ENCODE results near the gene SLFNL1.

SLFNL1 gene

DNA sequence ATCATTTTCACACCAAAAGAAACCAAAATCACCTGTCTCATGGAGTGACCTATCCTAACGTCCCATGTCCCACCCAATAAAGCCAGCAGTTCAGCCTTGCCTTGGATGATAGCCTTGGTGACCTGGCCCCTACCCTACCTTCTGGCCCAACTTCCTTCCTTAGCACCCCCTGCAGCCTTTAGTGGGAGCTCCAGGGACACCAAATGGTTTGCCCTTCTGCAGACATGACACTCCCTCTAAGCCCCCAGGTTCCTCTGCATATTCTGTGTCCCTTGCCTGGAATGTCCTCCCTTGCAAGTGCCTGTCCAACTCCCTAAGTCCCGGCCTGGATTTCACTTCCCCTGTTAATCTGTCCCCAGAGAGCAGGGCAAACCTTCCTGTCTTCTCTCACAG lies 2.2 kb downstream of the SLFNL1 start:
- DNase-seq = no peak

- DNase-seq = no peak
Observed at GRCh38 chr1:41018018-41018410, 3.5 kb downstream of the SLFNL1 start.

DNA sequence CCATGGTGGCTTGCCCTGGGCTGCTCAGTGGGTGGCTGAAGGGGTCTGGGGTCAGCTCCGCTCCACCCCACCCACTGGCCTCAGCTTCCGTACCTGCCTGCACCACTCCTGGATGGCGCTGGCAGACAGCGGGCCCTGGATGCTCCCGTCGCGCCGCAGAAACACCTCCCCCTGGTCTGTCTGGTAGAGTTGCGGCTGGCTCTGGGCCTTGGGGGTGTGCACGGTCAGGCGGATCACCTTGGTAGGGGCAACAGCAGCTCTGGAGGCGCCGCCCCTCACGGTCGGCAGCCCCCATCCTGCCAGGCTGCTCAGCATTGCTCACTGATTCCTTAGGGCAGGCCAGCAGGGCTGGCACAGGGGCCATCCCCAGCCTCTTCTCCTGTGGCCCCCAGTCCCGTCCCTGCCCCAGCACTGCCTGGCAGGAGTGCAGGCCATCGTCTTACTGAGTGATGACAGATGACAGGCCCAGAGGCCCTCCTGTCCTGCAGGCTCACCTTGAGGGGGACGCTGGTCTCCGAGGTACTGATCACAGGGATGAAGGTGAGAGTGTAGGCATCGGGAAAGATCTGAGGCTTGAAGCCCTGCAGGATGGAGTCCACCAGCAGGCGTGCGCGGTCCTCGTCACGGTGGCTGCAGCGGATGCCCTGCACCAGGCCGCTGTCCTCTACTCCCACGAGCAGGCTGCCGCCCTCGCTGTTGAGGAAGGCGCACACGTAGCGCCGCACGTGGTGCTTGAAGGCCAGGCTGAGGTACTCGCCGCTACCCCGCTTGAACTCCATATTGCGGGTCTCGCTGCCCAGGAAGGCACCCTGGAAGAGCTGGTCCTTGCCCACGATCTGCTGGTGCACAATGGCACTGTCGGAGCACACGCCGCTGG lies 4.1 kb downstream of the SLFNL1 start:
- no peak for DNase-seq

DNA sequence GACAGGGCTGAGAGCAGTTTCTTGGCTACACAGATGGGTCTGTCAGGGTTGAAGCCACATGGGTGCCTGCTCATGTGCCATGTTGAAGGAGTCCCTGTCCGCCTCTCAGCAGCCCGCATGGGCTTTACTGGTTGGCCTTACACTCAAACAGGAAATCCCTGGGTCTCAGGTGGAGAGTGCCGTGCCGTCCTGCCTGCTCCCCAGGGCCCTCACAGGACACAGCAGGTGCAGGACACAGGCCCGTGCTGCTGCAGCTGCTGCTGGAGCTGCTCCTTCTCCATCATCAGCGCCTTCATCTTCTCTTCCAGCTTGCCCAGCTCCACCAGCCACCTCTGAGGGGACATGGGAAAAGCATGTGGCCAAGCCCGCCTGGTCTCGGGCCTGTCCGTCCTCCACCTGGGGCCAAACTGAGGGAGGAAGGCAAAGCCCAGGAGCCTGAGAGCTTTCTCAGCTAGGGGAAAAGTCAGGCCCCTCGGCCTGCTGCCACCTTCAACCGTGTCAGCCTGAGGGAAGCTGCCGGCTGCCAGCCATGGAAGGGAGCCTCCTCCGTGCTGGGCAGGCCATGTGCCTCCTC lies 5.5 kb downstream of the SLFNL1 start:
- no peak for DNase-seq

- no peak for DNase-seq
Observed at GRCh38 chr1:41015281-41015896, 6.1 kb downstream of the SLFNL1 start.

DNA sequence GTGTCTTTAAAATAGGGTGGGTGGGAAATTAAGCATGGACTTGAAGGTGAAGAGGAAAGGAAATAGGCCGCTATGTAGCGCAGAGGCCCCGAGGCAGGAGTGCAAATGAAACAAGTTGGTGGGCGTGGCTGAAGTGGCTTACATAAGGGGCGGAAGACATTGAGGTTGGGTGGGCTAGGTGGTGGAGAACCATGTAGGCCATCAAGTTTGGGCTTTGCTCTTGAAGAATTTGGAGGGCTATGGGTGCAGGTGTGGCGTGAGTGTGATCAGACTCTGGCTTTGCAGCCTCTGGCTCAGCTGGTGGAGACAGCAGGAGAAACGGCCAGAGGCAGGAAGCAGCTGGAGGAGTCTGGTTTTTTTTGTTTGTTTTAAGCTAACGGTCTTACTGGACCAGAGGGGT lies 6.7 kb downstream of the SLFNL1 start:
- DNase-seq = no peak

GRCh38 chr1:41013796-41014195 lies 7.7 kb downstream of the SLFNL1 start:
- DNase-seq = no peak

- DNase-seq = no peak
Observed at GRCh38 chr1:41013024-41013423, 8.5 kb downstream of the SLFNL1 start.

- no peak for DNase-seq
Observed at GRCh38 chr1:41010345-41010744, 11.2 kb downstream of the SLFNL1 start.

GRCh38 chr1:41009466-41009865 lies 12.1 kb downstream of the SLFNL1 start:
- no peak for DNase-seq

GRCh38 chr1:41006942-41007865 lies 14.3 kb downstream of the SLFNL1 start:
- no peak for DNase-seq

DNA sequence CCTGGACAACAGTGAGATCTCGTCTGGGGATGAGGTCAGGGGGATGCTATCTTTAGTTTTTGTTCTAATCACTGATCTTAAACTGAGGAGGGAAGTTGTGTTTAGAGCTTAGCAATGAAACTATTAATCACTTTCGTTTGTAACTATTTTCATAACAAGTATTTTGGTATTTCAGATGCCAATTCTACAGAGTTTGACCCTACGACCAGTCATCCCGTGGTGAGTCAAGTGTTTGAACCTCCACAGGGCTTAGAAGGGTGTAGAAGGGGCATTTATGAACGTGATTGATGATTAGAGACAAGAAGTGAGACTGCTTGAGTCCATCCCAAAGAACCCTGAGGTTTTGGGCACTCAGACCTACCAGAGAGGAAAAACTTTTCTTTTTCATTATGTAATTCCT lies 15.6 kb downstream of the SLFNL1 start:
- no peak for DNase-seq

DNA sequence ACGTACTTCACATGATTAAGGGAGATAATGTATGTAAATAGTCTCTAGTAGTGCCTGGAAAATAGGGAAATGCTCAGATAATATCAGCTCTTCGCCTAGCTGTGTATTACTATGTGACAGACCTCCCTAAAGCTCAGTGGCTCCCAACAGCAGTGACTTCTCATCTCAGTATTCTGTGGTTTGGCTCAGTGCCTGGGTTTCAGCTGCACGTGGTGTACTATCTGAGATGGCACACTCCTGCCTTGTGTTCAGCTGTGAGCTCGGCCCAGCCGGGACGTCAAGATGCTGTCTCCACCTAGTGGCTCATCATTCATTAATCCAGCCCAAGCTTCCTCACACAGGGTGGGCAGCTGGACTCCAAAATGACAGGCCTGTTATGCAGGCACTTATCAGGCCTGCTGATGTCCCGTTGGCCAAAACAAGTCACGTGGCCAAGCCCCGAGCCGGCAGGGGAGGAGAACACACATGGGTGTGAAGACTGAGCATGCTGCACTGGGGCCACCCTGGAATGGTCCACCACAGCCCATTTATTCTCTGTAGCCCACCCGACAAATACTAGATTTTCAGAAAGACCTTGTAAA lies 17.8 kb downstream of the SLFNL1 start:
- peak; percentile 66 for DNase-seq

- no peak for DNase-seq
Observed at GRCh38 chr1:41003127-41003639, 18.3 kb downstream of the SLFNL1 start.

DNA sequence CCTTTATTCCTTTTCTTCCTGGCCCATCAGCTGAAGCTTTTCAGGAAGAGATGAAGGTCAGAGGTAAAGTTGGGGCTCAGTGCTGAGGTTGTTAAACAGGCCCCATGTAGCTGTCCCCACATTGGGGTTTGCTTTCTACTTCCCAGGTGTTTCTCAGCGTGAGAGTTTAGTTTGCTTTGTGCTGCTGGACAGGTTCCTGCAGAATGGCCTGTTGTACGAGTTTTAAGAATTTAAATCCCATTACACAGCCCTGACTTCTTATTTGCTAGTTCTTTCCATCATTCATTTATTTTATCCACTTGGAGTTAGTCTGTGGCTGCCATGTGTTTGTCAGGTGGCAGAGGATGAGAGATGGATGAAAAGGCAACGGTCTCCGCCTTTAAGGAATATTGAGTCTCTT lies 22.9 kb downstream of the SLFNL1 start:
- no peak for DNase-seq

- DNase-seq = no peak
Observed at GRCh38 chr1:40997096-40997495, 24.4 kb downstream of the SLFNL1 start.

GRCh38 chr1:40989066-40989465 lies 32.5 kb downstream of the SLFNL1 start:
- no peak for DNase-seq

DNA sequence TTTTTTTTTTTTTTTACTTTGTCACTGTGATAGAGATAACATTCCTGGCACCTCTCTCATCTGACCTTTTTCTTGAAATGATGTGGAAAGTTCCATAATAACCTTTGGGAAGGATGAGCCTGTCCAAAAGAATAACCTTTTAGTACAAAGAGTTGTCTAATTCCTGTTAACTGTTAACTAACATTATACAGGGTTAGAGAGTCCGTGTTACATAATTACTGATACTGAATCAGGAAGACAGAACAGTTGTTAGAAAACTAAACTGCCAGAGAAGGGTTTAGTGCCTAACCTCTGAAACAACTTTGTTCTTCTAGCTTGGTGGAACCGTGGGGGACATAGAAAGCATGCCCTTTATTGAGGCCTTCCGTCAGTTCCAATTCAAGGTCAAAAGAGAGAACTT lies 33.2 kb downstream of the SLFNL1 start:
- no peak for DNase-seq

DNA sequence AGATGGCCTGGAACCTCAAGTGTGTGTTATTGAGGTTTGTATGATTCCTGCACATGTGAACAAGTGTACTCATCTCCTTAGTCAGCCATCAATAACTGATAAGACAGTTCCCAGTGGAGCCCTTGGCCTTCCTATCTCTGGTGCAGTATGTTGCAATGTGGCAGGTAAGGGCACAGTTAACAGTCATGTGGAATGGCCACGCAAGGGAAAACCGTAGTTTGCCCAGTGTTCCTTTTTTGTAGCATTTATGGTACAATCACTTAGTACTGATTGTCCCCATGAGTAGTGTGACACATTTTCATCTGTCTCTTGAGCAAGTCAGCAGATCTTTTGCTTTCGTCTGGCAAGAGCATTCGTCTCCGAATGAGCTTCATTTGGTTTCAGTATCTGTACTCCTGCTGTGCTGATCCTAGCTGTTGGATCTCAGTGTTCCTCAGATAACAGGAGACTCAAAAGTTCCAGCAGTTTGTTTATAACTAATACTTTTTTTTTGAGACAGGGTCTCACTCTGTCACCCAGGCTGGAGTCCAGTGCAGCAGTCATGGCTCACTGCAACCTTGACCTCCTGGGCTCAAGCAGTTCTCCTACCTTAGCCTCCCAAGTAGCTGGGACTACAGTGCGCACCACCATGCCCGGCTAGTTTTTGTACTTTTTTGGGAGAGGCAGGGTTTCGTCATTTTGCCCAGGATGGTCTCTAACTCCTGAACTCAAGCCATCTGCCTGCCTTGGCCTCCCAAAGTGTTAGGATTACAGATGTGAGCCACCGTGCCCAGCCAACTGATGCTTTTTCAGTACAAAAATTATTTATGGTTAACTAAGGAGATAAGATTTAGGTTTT lies 33.9 kb downstream of the SLFNL1 start:
- no peak for DNase-seq

GRCh38 chr1:40986956-40987355 lies 34.6 kb downstream of the SLFNL1 start:
- no peak for DNase-seq

DNA sequence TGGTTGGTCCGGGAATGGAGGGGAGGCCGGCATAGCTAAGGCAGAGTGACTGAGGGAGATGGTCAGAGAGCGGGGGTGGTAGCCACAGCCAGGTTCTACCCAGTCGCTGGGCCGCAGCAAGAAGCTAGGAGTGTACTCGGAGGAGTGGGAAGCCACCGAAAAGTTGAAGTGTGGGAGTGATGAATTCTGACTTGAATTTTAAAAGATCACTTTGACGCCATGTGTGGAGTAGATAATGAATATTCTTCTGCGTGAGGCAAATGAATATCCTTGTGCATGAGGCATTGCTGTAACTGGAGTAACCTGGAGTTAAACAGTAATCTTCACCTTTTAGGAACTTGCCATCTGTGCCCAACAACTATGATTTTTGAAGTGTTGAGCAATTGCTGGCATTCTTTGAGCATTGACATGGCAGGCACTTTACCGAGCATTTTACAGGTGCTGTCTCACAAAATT lies 35.2 kb downstream of the SLFNL1 start:
- DNase-seq = no peak

All from T-helper 9 cell (primary cell).